HG03135 (cell line): Measurements from ENCODE around the gene VIPR2.
"Not testable (repeated sequence)": the region's sequence is repeated elsewhere in the genome, so short reads cannot be mapped to it uniquely, and the experiment has no call there.

Source experiments
- ATAC-seq: cut with Tn5 transposase; IDR thresholded peaks from one replicate; pipeline ENCODE4 v1.9.1; 2021; ENCODE audit warnings: mild to moderate bottlenecking, moderate library complexity; ENCODE audit not compliant: unreplicated experiment

The VIPR2 gene

DNA sequence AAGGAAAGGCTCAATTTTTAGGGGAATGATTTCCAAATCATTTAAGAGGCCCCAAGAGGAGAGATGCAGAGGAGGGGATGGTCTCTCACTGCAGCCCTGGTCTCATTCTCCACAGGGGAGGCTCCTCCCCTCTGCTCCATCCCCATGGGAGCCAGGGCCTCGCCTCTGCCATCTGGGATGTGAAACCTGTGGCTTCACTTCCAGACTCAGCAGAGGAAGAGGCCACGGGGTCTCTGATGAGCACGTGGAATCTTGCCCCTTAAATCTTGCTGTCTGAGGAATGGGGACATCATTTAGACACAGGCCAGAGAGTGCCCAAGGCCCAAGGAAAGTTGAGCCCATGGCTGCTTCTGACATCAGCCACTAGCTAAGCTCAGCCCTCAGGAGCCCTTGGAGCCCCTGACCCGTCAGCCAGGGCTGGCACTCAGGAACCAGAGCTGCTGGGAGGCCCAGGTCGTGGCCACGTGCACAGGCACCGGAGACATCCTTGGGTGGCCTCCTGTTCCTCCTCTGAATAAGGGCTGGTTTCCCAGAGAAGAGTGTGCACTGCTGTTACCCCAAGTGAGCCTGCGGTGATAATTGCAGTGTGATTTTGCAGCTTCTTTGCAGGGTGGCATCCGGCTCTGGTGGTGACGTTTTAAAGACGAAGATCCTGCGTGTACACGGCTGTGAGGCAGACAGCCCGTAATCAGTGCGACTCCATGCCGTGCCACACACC lies 50.5 kb downstream of the VIPR2 start:
- no peak for ATAC-seq

GRCh38 chr7:159093351-159093971 lies 51.2 kb downstream of the VIPR2 start:
- ATAC-seq: no peak

DNA sequence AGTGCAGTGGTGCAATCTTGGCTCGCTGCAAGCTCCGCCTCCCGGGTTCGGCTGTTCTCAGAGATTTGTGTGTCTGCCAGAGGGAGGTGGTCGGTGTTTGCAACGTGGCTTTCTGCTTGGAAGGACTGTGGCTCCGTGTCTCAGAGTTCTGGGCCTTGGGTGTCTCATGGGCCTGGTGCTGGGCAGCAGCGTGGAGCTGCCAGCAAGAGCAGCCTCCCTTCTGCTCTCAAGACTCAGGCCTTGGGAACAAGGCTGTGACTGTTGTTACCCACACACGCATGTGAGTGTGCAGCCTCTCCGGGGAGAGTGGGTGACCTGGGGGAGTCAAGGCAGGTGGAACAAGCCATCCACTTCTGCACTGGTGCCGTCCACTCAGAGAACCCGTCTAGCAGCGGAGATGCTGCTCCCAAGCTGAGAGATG lies 52.0 kb downstream of the VIPR2 start:
- no peak for ATAC-seq

GRCh38 chr7:159091480-159092475 lies 52.9 kb downstream of the VIPR2 start:
- no peak for ATAC-seq

- no peak for ATAC-seq
These were observed 53.6 kb downstream of the VIPR2 start for GRCh38 chr7:159091041-159091440.

DNA sequence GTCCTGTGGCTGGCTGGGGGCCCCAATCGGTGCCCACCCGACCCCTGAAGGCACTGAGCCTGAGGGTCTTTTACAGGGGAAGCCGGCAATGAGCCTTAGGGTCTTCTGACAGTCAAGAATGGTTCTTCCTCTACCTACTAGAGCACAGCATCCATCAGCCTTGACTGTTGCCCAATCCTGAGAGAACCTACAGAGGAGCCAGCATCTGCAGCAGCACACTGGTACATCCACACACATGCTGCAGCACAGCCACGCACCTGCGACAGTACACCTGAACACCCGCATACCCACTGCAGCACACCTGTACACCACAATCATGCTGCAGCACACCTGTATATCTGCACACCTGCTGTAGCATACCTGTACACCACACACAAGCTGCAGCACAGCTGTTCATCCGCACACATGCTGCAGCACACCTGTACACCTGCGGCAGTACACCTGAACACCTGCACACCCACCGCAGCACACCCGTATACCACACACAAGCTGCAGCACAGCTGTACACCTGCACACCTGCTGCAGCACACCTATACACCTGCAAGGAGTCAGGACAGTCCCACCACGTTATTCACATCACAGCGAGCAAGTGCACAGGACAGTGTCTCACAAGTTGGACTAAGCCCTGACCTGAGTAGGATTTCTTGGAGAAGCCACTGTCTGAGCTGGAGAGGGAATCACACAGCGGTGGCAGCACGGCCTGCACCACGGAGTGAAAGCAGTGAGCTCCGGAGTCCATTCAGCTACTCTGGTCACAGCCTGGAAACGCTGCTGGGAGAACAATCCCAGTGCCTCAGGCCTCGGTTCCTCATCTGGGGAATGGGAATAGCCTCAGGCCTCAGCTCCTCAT lies 56.4 kb downstream of the VIPR2 start:
- no peak for ATAC-seq

GRCh38 chr7:159086301-159086925 lies 58.3 kb downstream of the VIPR2 start:
- ATAC-seq: no peak

DNA sequence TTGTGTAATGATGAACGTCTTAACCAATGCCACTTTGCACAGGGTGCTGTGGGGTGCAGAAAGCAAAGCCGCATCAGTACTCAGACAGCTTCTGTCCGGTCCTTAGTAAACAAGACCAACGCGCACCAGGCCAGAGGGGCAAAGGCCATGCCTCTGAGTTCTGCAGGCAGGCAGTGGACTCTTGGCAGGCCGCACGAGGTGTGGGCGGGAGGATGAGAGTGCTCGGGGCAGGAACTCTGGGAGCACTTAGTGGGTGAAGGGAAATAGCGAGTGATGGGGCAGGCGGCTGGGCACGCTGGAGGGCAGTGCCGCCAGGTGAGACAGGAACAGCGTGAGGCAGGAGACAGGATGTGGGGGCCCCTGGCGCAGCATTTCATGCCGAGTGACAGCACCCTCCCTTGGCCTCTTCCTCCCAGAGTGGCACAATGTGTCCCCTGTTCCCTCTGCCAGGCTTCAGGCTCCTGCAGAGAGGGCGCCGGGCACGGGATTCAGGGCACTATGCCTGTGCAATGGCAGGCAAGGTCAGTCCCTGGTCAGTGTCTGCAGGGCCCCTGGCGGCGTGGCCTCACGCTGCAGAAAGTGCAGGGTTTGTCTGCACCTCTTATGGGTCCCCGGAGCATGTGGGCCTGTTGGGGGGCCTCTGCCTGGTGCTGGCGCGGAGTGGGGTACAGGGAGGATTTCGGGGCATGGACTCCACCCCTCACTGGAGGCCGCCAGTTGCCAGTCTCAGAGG lies 60.4 kb downstream of the VIPR2 start:
- ATAC-seq: no peak

GRCh38 chr7:159083698-159084068 lies 61.0 kb downstream of the VIPR2 start:
- no peak for ATAC-seq

DNA sequence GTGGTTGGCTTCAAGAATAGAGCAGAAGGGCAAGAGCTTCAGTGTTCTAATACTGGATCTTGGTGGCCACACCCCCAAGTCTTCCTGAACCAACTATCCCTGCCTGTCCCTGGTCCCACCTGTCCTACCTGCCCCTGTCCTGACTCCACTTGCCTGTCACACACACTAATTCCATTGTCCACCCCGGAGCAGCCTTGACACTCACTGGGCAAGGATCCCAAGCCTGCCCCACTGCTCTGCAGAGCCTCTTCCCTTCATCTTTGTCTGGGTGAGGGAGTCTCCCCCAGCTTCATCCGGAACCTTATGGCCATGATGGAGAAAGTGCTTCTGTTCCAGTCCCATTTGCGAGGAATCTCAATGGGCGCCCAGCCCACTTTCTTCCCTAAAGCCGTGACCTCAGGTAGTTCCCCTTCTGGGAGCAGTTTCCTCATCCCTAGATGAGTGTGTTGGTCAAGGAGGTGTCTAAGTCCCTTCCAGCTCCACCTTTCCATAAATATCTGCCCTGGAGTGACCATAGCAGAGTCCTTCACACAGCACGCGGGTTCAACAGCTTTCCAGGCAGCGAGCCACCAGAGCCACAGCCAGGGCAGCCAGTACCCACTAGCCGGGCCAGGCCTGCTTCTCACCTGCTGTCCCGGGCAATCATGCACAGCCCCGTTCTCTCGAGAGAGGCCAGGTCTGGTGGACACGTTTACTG lies 61.5 kb downstream of the VIPR2 start:
- ATAC-seq: no peak

DNA sequence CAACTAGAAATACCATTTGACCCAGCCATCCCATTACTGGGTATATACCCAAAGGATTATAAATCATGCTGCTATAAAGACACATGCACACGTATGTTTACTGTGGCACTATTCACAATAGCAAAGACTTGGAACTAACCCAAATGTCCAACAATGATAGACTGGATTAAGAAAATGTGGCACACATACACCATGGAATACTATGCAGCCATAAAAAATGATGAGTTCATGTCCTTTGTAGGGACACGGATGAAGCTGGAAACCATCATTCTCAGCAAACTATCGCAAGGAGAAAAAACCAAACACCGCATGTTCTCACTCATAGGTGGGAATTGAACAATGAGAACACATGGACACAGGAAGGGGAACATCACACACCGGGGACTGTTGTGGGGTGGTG lies 62.6 kb downstream of the VIPR2 start:
- not testable (repeated sequence) for ATAC-seq

GRCh38 chr7:159078911-159079270 lies 65.8 kb downstream of the VIPR2 start:
- no peak for ATAC-seq

- ATAC-seq: no peak
These were observed 66.3 kb downstream of the VIPR2 start for GRCh38 chr7:159078193-159078910.

- ATAC-seq: no peak
These were observed 68.3 kb downstream of the VIPR2 start for GRCh38 chr7:159076333-159076732.

DNA sequence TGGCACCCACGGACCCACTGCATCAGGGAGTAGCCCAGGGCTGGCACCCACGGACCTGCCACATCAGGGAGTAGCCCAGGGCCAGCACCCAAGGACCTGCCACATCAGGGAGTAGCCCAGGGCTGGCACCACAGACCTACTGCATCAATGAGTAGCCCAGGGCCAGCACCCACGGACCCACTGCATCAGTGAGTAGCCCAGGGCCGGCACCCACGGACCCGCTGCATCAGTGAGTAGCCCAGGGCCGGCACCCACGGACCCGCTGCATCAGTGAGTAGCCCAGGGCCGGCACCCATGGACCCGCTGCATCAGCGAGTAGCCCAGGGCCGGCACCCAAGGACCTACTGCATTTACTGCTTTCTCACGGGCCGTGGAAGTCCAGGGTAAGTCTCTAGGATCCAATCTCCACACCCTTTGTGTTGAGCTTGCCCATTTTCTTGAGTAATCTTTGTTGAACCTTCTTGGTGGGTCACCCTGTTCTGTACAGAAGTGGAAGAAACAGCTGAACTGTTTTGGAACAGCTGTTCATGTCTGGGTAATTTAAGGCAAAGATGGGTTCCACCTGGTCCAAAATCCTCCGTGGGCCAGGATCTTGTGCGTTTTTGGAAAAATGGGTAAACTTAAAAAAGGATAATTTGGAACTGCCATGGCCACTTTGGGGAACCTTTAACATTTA lies 69.0 kb downstream of the VIPR2 start:
- no peak for ATAC-seq

DNA sequence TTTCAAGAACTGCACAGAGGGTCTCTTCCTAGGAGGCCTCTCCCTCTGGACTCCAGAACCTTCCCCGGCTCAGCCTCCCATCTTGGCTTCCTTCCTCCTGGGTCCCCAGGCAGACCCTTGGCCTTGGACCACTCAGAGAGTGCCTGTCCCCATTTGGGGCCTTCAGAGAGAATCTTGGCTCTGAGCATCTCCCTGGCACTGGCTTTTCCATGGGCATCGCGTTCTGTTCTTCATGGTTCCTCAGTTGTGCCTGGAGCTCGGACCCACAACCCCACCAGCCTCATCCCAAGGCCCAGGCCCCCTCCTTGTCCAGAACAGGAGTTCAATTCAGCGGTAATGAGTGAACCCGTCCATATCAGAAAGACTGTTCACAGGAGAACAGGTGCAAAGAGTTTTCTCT lies 73.4 kb downstream of the VIPR2 start:
- ATAC-seq: no peak

- no peak for ATAC-seq
These were observed 74.1 kb downstream of the VIPR2 start for GRCh38 chr7:159070431-159071148.
